SK-N-SH (cell line): ENCODE results near the gene C16orf95. TPM values are rescaled to one million over a fixed set of nuclear protein-coding genes. Genes with fewer than 3 reads are reported as not detected.

ENCODE experiments used
- CTCF ChIA-PET: fragments of 300-600, 350-600 bp; formaldehyde crosslinking; extraction: SDS; loops from one replicate; lab custom pipeline; 2021; lab: Yijun Ruan, JAX
- POLR2A ChIA-PET: fragments of 350-600 bp; sonication (Branson Sonifier 250); formaldehyde crosslinking; extraction: SDS; loops from one replicate; lab custom pipeline; 2020; ENCODE audit warnings: antibody characterized with exemption, inconsistent platforms; lab: Yijun Ruan, JAX
- DNase-seq: peaks from one replicate; pipeline ENCODE4 v3.0.0; 2012
- H2AFZ ChIP-seq: fragments of 200-600 bp; sonication (generic); 2 replicates; pipeline ENCODE4 v1.8.1; 2016; ENCODE audit warnings: antibody characterized with exemption, mild to moderate bottlenecking, low read depth
- H3F3A ChIP-seq: fragments of 200-600 bp; sonication (generic); replicated peaks from 2 replicates; pipeline ENCODE3; 2016; ENCODE audit warnings: antibody characterized with exemption, mild to moderate bottlenecking; ENCODE audit not compliant: insufficient read depth
- H3K27ac ChIP-seq, 2 experiments: fragments of 200-500 bp in 1 of 2; fragments of 200-600 bp in 1 of 2; sonication (Bioruptor generic) in 1 of 2; sonication (generic), shearing (Covaris generic) in 1 of 2; 2 replicates each; pipeline versions ENCODE4 v1.5.1 to v1.6.1; 2014 to 2016; ENCODE audit warnings: low read depth in 2 of 2, inconsistent platforms in 1 of 2, low read length in 1 of 2, mild to moderate bottlenecking in 1 of 2, mixed read lengths in 1 of 2
- H3K27me3 ChIP-seq: fragments of 200-600 bp; sonication (generic), shearing (Covaris generic); 2 replicates; pipeline ENCODE4 v1.6.1; 2016; ENCODE audit warnings: mixed run types; ENCODE audit not compliant: insufficient read depth
- H3K36me3 ChIP-seq, 2 experiments: fragments of 200-500 bp in 1 of 2; fragments of 200-600 bp in 1 of 2; sonication (Bioruptor generic) in 1 of 2; sonication (generic) in 1 of 2; replicated peaks in 1 of 2; 2 replicates each; pipeline versions ENCODE3 to v1.5.1; 2014 to 2016; ENCODE audit warnings: low read length in 1 of 2, mild to moderate bottlenecking in 1 of 2; ENCODE audit not compliant: insufficient read depth in 2 of 2, control insufficient read depth in 1 of 2
- H3K4me1 ChIP-seq, 2 experiments: fragments of 200-500 bp in 1 of 2; fragments of 200-600 bp in 1 of 2; sonication (Bioruptor generic) in 1 of 2; sonication (generic), shearing (Covaris generic) in 1 of 2; 2 replicates each; pipeline versions ENCODE4 v1.5.1 to v1.6.1; 2014 to 2016; ENCODE audit warnings: low read depth in 1 of 2, low read length in 1 of 2, mixed run types in 1 of 2; ENCODE audit not compliant: insufficient read depth in 2 of 2, control insufficient read depth in 1 of 2
- H3K4me2 ChIP-seq: fragments of 200-600 bp; sonication (generic), shearing (Covaris generic); 2 replicates; pipeline ENCODE4 v1.6.1; 2017; ENCODE audit warnings: mixed run types
- H3K4me3 ChIP-seq, 2 experiments: fragments of 200-500 bp in 1 of 2; fragments of 200-600 bp in 1 of 2; sonication (Bioruptor generic) in 1 of 2; sonication (generic), shearing (Covaris generic) in 1 of 2; 2 replicates each; pipeline versions ENCODE4 v1.5.1 to v1.8.1; 2014 to 2016; ENCODE audit warnings: low read depth in 2 of 2, inconsistent platforms in 1 of 2, low read length in 1 of 2, mild to moderate bottlenecking in 1 of 2, mixed read lengths in 1 of 2, moderate library complexity in 1 of 2
- H3K79me2 ChIP-seq: fragments of 200-600 bp; sonication (generic); 2 replicates; pipeline ENCODE4 v1.8.1; 2017; ENCODE audit warnings: mild to moderate bottlenecking; ENCODE audit not compliant: insufficient read depth
- H3K9ac ChIP-seq: fragments of 200-600 bp; sonication (generic); 2 replicates; pipeline ENCODE4 v1.6.1; 2017; ENCODE audit warnings: mixed run types
- H3K9me2 ChIP-seq: fragments of 200-600 bp; sonication (generic); 2 replicates; pipeline ENCODE4 v1.6.1; 2017; ENCODE audit warnings: mixed run types
- H3K9me3 ChIP-seq: fragments of 200-600 bp; sonication (generic); 2 replicates; pipeline ENCODE4 v1.6.1; 2017; ENCODE audit warnings: mixed run types, mild to moderate bottlenecking, moderate library complexity
- H4K20me1 ChIP-seq: fragments of 200-600 bp; sonication (generic); 2 replicates; pipeline ENCODE4 v1.6.1; 2017; ENCODE audit warnings: mild to moderate bottlenecking, mixed run types; ENCODE audit not compliant: insufficient read depth
- CHD2 ChIP-seq: fragments of 150-350 bp; IDR thresholded peaks from 2 replicates; pipeline ENCODE4 v1.6.1; 2018; ENCODE audit warnings: low read length; ENCODE audit not compliant: partially characterized antibody
- ELF1 ChIP-seq: IDR thresholded peaks from 2 replicates; pipeline ENCODE4 v1.4.0; 2012
- FOXJ3 ChIP-seq: sonication (generic); formaldehyde crosslinking; IDR thresholded peaks from 2 replicates; pipeline ENCODE4 v1.5.1; 2020; ENCODE audit warnings: mild to moderate bottlenecking, missing genetic modification reagents
- FOXM1 ChIP-seq: IDR thresholded peaks from 2 replicates; pipeline ENCODE4 v1.4.0; 2012; ENCODE audit warnings: low read depth, mild to moderate bottlenecking
- GABPA ChIP-seq: IDR thresholded peaks from 2 replicates; pipeline ENCODE4 v1.4.0; 2012; ENCODE audit warnings: low read depth, mild to moderate bottlenecking
- MEF2A ChIP-seq: IDR thresholded peaks from 2 replicates; pipeline ENCODE4 v1.4.0; 2012; ENCODE audit warnings: low read depth, borderline replicate concordance
- NFIC ChIP-seq: IDR thresholded peaks from 2 replicates; pipeline ENCODE4 v1.4.0; 2012; ENCODE audit warnings: borderline replicate concordance
- POLR2AphosphoS5 ChIP-seq: IDR thresholded peaks from 2 replicates; pipeline ENCODE4 v1.6.1; 2012; ENCODE audit warnings: low read depth, low read length
- RAD21 ChIP-seq: IDR thresholded peaks from 2 replicates; pipeline ENCODE4 v1.6.1; 2012; ENCODE audit warnings: mild to moderate bottlenecking, low read length
- RFX5 ChIP-seq: IDR thresholded peaks from 2 replicates; pipeline ENCODE4 v1.6.1; 2012; ENCODE audit warnings: mild to moderate bottlenecking, improper control_type of control experiment, low read length
- RXRA ChIP-seq: IDR thresholded peaks from 2 replicates; pipeline ENCODE4 v1.4.0; 2012; ENCODE audit warnings: low read depth, mild to moderate bottlenecking, borderline replicate concordance
- TAF1 ChIP-seq: IDR thresholded peaks from 2 replicates; pipeline ENCODE4 v1.6.1; 2012; ENCODE audit warnings: low read depth, mild to moderate bottlenecking, low read length, moderate library complexity, borderline replicate concordance
- YY1 ChIP-seq: IDR thresholded peaks from 2 replicates; pipeline ENCODE4 v1.4.0; 2012; ENCODE audit warnings: low read depth, mild to moderate bottlenecking
- WGBS: methylation state at CpG from one replicate; pipeline ENCODE4 v1.1.6; 2017; ENCODE audit warnings: low lambda C conversion rate; 5-methylcytosine and 5-hydroxymethylcytosine counted together
- polyA plus RNA-seq, 3 experiments: library from polyadenylated mRNA; depleted of rRNA; stranded (reverse); fragments of >200 nt; gene quantifications; 2 replicates each; pipeline ENCODE4 v1.2.3, GENCODE V29; 2012
- TF ChIP-seq, protein P1 (sequence below): fragments of 150-350 bp; IDR thresholded peaks from 2 replicates; pipeline ENCODE4 v1.6.1; 2016; ENCODE audit warnings: mild to moderate bottlenecking, low read depth, low read length
- TF ChIP-seq, protein P2 (sequence below): fragments of 150-350 bp; IDR thresholded peaks from 2 replicates; pipeline ENCODE4 v1.6.1; 2017; ENCODE audit warnings: antibody characterized with exemption, low read length, low read depth, borderline replicate concordance
- TF ChIP-seq, protein P3 (sequence below): IDR thresholded peaks from 2 replicates; pipeline ENCODE4 v1.4.0; 2012; ENCODE audit warnings: low read depth
- TF ChIP-seq, protein P4 (sequence below): IDR thresholded peaks from 2 replicates; pipeline ENCODE4 v1.4.0; 2012; ENCODE audit warnings: low read depth, borderline replicate concordance
- TF ChIP-seq, protein P5 (sequence below): IDR thresholded peaks from 2 replicates; pipeline ENCODE4; 2012

Gene C16orf95
- polyA plus RNA-seq, 1 of the 3 experiments (the other 2 are of a cell fraction), result 5.0 TPM

DNA sequence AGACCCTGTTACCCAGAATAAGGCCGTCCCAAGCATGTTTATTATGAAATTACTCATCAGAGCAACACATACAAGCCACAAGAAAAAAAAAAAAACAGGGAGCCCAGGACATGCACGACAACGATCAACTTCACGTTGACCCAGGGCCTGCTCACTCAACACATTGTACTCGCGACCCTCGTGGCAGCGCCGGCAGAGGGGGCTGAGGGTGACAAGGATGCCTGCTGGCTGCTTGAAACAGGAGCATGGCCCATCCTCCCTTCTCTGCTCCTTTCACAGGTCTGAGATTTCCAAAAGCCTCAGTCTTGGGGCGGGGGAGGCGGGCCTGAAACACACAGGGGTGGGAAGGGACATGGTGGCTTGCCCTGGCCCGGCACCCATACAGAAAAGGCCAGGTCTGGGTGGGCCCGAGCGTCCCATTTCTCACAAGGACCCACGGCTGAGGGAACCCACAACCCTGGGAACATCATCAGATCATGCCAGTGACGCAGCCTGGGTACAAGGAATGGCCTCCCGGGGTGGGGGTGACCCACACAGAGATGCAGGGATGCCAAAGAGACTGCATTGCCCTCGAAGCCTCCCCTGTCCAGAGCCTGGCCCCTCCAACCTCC, 21.1 kb upstream of the C16orf95 start:
- H3K4me2 ChIP-seq, result no peak overlapping the region
- no peak for DNase-seq
- no peak overlapping the region for H2AFZ ChIP-seq
- peaks cover 0 to 8% of the 10 kb centered on the region in 2 experiments; a peak in 2 of 4 replicates for H3K4me1 ChIP-seq
- 0 out of 2 replicates have a peak, but pooled peaks cover 3% of the 10 kb centered on the region for H4K20me1 ChIP-seq
- CTCF ChIA-PET, result no interaction called here
- H3K9me3 ChIP-seq, result no peaks in the 10 kb centered on the region
- TF ChIP-seq TAF1 (no peak), NFIC (no peak), MEF2A (no peak), RXRA (no peak), FOXJ3 (no peak), YY1 (no peak), CHD2 (no peak), RAD21 (no peak), POLR2AphosphoS5 (no peak), FOXM1 (no peak), RFX5 (no peak), GABPA (no peak), ELF1 (no peak)
- TF ChIP-seq, protein P1, sequence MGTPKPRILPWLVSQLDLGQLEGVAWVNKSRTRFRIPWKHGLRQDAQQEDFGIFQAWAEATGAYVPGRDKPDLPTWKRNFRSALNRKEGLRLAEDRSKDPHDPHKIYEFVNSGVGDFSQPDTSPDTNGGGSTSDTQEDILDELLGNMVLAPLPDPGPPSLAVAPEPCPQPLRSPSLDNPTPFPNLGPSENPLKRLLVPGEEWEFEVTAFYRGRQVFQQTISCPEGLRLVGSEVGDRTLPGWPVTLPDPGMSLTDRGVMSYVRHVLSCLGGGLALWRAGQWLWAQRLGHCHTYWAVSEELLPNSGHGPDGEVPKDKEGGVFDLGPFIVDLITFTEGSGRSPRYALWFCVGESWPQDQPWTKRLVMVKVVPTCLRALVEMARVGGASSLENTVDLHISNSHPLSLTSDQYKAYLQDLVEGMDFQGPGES, result no peak
- TF ChIP-seq, protein P2, sequence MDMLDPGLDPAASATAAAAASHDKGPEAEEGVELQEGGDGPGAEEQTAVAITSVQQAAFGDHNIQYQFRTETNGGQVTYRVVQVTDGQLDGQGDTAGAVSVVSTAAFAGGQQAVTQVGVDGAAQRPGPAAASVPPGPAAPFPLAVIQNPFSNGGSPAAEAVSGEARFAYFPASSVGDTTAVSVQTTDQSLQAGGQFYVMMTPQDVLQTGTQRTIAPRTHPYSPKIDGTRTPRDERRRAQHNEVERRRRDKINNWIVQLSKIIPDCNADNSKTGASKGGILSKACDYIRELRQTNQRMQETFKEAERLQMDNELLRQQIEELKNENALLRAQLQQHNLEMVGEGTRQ, result no peak
- TF ChIP-seq, protein P3, sequence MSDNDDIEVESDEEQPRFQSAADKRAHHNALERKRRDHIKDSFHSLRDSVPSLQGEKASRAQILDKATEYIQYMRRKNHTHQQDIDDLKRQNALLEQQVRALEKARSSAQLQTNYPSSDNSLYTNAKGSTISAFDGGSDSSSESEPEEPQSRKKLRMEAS, result no peak
- TF ChIP-seq, protein P4, sequence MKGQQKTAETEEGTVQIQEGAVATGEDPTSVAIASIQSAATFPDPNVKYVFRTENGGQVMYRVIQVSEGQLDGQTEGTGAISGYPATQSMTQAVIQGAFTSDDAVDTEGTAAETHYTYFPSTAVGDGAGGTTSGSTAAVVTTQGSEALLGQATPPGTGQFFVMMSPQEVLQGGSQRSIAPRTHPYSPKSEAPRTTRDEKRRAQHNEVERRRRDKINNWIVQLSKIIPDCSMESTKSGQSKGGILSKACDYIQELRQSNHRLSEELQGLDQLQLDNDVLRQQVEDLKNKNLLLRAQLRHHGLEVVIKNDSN, result no peak
- TF ChIP-seq, protein P5, sequence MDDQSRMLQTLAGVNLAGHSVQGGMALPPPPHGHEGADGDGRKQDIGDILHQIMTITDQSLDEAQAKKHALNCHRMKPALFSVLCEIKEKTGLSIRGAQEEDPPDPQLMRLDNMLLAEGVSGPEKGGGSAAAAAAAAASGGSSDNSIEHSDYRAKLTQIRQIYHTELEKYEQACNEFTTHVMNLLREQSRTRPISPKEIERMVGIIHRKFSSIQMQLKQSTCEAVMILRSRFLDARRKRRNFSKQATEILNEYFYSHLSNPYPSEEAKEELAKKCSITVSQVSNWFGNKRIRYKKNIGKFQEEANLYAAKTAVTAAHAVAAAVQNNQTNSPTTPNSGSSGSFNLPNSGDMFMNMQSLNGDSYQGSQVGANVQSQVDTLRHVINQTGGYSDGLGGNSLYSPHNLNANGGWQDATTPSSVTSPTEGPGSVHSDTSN, result no peak
- no peak overlapping the region for H3K4me3 ChIP-seq
- H3K27ac ChIP-seq, result no peak overlapping the region
- H3K27me3 ChIP-seq, result no peaks in the 10 kb centered on the region
- H3F3A ChIP-seq, result no peaks in the 10 kb centered on the region
- 94% methylated on average over 11 of the region's 18 CpGs for WGBS
- no peaks in the 10 kb centered on the region for H3K9me2 ChIP-seq
- no peak overlapping the region for H3K9ac ChIP-seq
- POLR2A ChIA-PET, result no interaction called here
- H3K36me3 ChIP-seq, result peaks cover 0 to 38% of the 10 kb centered on the region in 2 experiments
- H3K79me2 ChIP-seq, result peaks cover 5% of the 10 kb centered on the region; the same call in 1 of the 2 replicates
